Endothelial cell of umbilical vein (primary cell): ENCODE measurements around the gene NODAL. TPM values are rescaled to one million over a fixed set of nuclear protein-coding genes. Genes with fewer than 3 reads are reported as not detected.

Experiments used
- BruUV-seq: library from RNA; stranded (reverse); fragments of 400-500 nt; replicated peaks from 2 replicates; lab custom pipeline; 2021; lab: Mats Ljungman, UMichigan
- CTCF ChIA-PET: fragments of 300-600, 350-600 bp; sonication (Branson Sonifier 250); formaldehyde crosslinking; loops from one replicate; lab custom pipeline; 2021; ENCODE audit warnings: antibody characterized with exemption, inconsistent platforms; lab: Charles Lee
- POLR2A ChIA-PET: fragments of 300-600, 350-600 bp; sonication (Branson Sonifier 250); formaldehyde crosslinking; loops from one replicate; lab custom pipeline; 2021; ENCODE audit warnings: antibody characterized with exemption, inconsistent platforms; lab: Charles Lee
- DNase-seq: peaks from one replicate; pipeline ENCODE4 v3.0.0-alpha.2; 2011; ENCODE audit warnings: low read depth, low spot score
- FAIRE-seq: peaks from 2 replicates; lab custom pipeline; 2011; peaks lifted over from hg19 to GRCh38; lab: Jason Lieb, UNC
- H2AFZ ChIP-seq: 2 replicates; pipeline ENCODE4 v1.6.0; 2012; ENCODE audit warnings: low read depth, low read length, control low read depth, inconsistent platforms
- H3K27ac ChIP-seq: 2 replicates; pipeline ENCODE4 v1.5.1; 2011; ENCODE audit warnings: low read depth, mild to moderate bottlenecking, control low read depth, low read length, moderate library complexity; ENCODE audit not compliant: insufficient read depth
- H3K27me3 ChIP-seq, 2 experiments: 2 replicates each; pipeline versions ENCODE4 v1.6.0 to v1.6.1; 2011; ENCODE audit warnings: low read length in 2 of 2, mixed read lengths in 1 of 2; ENCODE audit not compliant: control insufficient read depth in 2 of 2, insufficient read depth in 2 of 2
- H3K36me3 ChIP-seq, 2 experiments: 2 replicates in 1 of 2; 3 replicates in 1 of 2; pipeline ENCODE4 v1.5.1; 2011; ENCODE audit warnings: low read length in 2 of 2, mild to moderate bottlenecking in 1 of 2, moderate library complexity in 1 of 2; ENCODE audit not compliant: control insufficient read depth in 2 of 2, insufficient read depth in 2 of 2; ENCODE audit errors: extremely low read depth in 1 of 2
- H3K4me1 ChIP-seq: 3 replicates; pipeline ENCODE4 v1.5.1; 2011; ENCODE audit warnings: mild to moderate bottlenecking, low read length; ENCODE audit not compliant: control insufficient read depth, insufficient read depth; ENCODE audit errors: extremely low read depth
- H3K4me2 ChIP-seq: 2 replicates; pipeline ENCODE4 v1.6.1; 2011; ENCODE audit warnings: low read length, control low read depth, mixed read lengths; ENCODE audit not compliant: insufficient read depth
- H3K4me3 ChIP-seq, 3 experiments: fragments of 200-600 bp in 1 of 3; sonication (generic), shearing (Covaris generic) in 1 of 3; replicated peaks in 1 of 3; 2 replicates each; pipeline ENCODE4 v1.5.1; 2011 to 2016; ENCODE audit warnings: control low read depth in 3 of 3, low read length in 3 of 3, mild to moderate bottlenecking in 2 of 3, inconsistent platforms in 1 of 3, low read depth in 1 of 3, moderate library complexity in 1 of 3; ENCODE audit not compliant: insufficient read depth in 1 of 3
- H3K79me2 ChIP-seq: 2 replicates; pipeline ENCODE4 v1.6.0; 2012; ENCODE audit warnings: low read length, inconsistent platforms; ENCODE audit not compliant: control insufficient read depth, insufficient read depth
- H3K9ac ChIP-seq: replicated peaks from 2 replicates; pipeline ENCODE3; 2011; ENCODE audit warnings: low read length, control low read depth; ENCODE audit not compliant: insufficient read depth; ENCODE audit errors: extremely low read depth
- H3K9me1 ChIP-seq: replicated peaks from 3 replicates; pipeline ENCODE4 v1.6.0; 2011; ENCODE audit warnings: mild to moderate bottlenecking, low read length; ENCODE audit not compliant: control insufficient read depth, insufficient read depth; ENCODE audit errors: extremely low read depth
- H3K9me3 ChIP-seq: replicated peaks from 2 replicates; pipeline ENCODE4 v1.5.1; 2012; ENCODE audit warnings: low read length, inconsistent platforms; ENCODE audit not compliant: control insufficient read depth, insufficient read depth
- H4K20me1 ChIP-seq: replicated peaks from 2 replicates; pipeline ENCODE3; 2011; ENCODE audit warnings: mild to moderate bottlenecking, low read length; ENCODE audit not compliant: control insufficient read depth, insufficient read depth; ENCODE audit errors: extremely low read depth
- EZH2 ChIP-seq: IDR thresholded peaks from 2 replicates; pipeline ENCODE4 v1.6.1; 2012; ENCODE audit warnings: borderline replicate concordance, low read depth, mild to moderate bottlenecking, moderate library complexity, low read length, inconsistent platforms; ENCODE audit not compliant: severe bottlenecking
- FOS ChIP-seq: IDR thresholded peaks from 2 replicates; pipeline ENCODE4 v1.6.1; 2011; ENCODE audit warnings: mild to moderate bottlenecking, low read length, moderate library complexity, borderline replicate concordance; ENCODE audit not compliant: insufficient read depth
- GATA2 ChIP-seq: IDR thresholded peaks from 2 replicates; pipeline ENCODE4 v1.7.0; 2011; ENCODE audit warnings: low read depth, mild to moderate bottlenecking, moderate library complexity, mixed read lengths, low read length; ENCODE audit not compliant: insufficient read length, insufficient read depth
- JUN ChIP-seq: IDR thresholded peaks from 2 replicates; pipeline ENCODE4 v1.6.1; 2011; ENCODE audit warnings: borderline replicate concordance, low read depth; ENCODE audit not compliant: insufficient read length, insufficient read depth
- MAX ChIP-seq: IDR thresholded peaks from 2 replicates; pipeline ENCODE4 v1.6.1; 2011; ENCODE audit not compliant: insufficient read depth, insufficient read length
- MYC ChIP-seq: IDR thresholded peaks from one replicate; pipeline ENCODE4 v1.6.1; 2011; ENCODE audit warnings: mild to moderate bottlenecking, low read depth, low read length
- POLR2A ChIP-seq: IDR thresholded peaks from 2 replicates; pipeline ENCODE4 v1.6.1; 2012; ENCODE audit warnings: low read depth, mild to moderate bottlenecking, control low read depth, low read length
- POLR2AphosphoS5 ChIP-seq: IDR thresholded peaks from 2 replicates; pipeline ENCODE4 v1.6.1; 2012; ENCODE audit warnings: low read depth, mild to moderate bottlenecking, control low read depth, low read length, moderate library complexity; ENCODE audit not compliant: insufficient read depth
- dilution Hi-C: fragments of 300-500 bp; cut with MboI; formaldehyde crosslinking; loops from one replicate; pipeline ENCODE4 v1.15.0; 2019; ENCODE audit warnings: low sequenced_read_pairs; ENCODE audit not compliant: extremely low pct_ligation_motif_present
- intact Hi-C: fragments of 100-400 bp; cut with micrococcal nuclease; formaldehyde crosslinking; loops from one replicate; pipeline ENCODE4 v1.10.0; 2022
- polyA plus RNA-seq, 4 experiments: library from polyadenylated mRNA; depleted of rRNA in 3 of 4; stranded (reverse) in 3 of 4; unstranded in 1 of 4; fragments of >200 nt; gene quantifications; 2 replicates each; pipeline versions ENCODE4 v1.2.1 to v1.2.3, GENCODE V29; 2011 to 2012; ENCODE audit warnings: missing spikeins in 1 of 4
- total RNA-seq: library from RNA; stranded (reverse); gene quantifications from 2 replicates; pipeline ENCODE4 v1.2.3, GENCODE V29; 2021
- TF ChIP-seq, protein P1 (sequence below), 2 donors: IDR thresholded peaks; 1 replicate in 1 of 2; 2 replicates in 1 of 2; pipeline ENCODE4 v1.5.1; 2011; ENCODE audit warnings: low read length in 2 of 2, mild to moderate bottlenecking in 2 of 2, moderate library complexity in 2 of 2, control low read depth in 1 of 2, inconsistent platforms in 1 of 2, low read depth in 1 of 2; ENCODE audit not compliant: insufficient read depth in 1 of 2; ENCODE audit errors: extremely low read depth in 1 of 2

NODAL gene
- total and polyA plus RNA-seq, 2 donors (not counting 3 experiments of a cell fraction or from before 2014, with no cell fraction given), result not detected

GRCh38 chr10:70444744-70445143 lies 3.3 kb upstream of the NODAL start:
- no peak overlapping the region for H2AFZ ChIP-seq
- dilution Hi-C loops, result no loop called here
- H3K27ac ChIP-seq, result no peak overlapping the region
- BruUV-seq, result no TSS peak
- DNase-seq, result no peak
- H3K79me2 ChIP-seq, result no peaks in the 10 kb centered on the region
- H3K4me3 ChIP-seq, result no peak overlapping the region
- TF ChIP-seq MAX, result no peak
- ChIA-PET CTCF (interaction anchor here (2.0 kb wide), 1 partner anchor 14 kb away, joined by 5 read pairs; no protein-coding TSS in a partner anchor), POLR2A (interaction anchor here (0.9 kb wide), 1 partner anchor 40 kb away, joined by 3 read pairs; no protein-coding TSS in a partner anchor)
- H3K36me3 ChIP-seq, result no peaks in the 10 kb centered on the region
- H4K20me1 ChIP-seq, result no peaks in the 10 kb centered on the region
- H3K9me1 ChIP-seq, result no peaks in the 10 kb centered on the region
- intact Hi-C loops, result no loop called here
- FAIRE-seq, result no peak
- H3K9ac ChIP-seq, result no peak overlapping the region
- H3K9me3 ChIP-seq, result no peaks in the 10 kb centered on the region
- H3K27me3 ChIP-seq, result peaks cover 31 to 32% of the 10 kb centered on the region in 2 experiments
- H3K4me2 ChIP-seq, result no peak overlapping the region
- no peaks in the 10 kb centered on the region for H3K4me1 ChIP-seq

GRCh38 chr10:70442332-70442988 lies 979 bp upstream of the NODAL start:
- FAIRE-seq, result no peak
- POLR2A ChIA-PET, result no interaction called here

More at GRCh38 chr10:70442332-70442988, 979 bp upstream of the NODAL start:
- H3K4me3 ChIP-seq, result no peak overlapping the region
- intact Hi-C loops, result no loop called here
- CTCF ChIA-PET, result interaction anchor here (2.2 kb wide), 1 partner anchor 221 kb away, joined by 12 read pairs; no protein-coding TSS in a partner anchor
- H3K9me3 ChIP-seq, result no peaks in the 10 kb centered on the region
- DNase-seq, result no peak
- TF ChIP-seq, protein P1, sequence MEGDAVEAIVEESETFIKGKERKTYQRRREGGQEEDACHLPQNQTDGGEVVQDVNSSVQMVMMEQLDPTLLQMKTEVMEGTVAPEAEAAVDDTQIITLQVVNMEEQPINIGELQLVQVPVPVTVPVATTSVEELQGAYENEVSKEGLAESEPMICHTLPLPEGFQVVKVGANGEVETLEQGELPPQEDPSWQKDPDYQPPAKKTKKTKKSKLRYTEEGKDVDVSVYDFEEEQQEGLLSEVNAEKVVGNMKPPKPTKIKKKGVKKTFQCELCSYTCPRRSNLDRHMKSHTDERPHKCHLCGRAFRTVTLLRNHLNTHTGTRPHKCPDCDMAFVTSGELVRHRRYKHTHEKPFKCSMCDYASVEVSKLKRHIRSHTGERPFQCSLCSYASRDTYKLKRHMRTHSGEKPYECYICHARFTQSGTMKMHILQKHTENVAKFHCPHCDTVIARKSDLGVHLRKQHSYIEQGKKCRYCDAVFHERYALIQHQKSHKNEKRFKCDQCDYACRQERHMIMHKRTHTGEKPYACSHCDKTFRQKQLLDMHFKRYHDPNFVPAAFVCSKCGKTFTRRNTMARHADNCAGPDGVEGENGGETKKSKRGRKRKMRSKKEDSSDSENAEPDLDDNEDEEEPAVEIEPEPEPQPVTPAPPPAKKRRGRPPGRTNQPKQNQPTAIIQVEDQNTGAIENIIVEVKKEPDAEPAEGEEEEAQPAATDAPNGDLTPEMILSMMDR (IDR thresholded peaks at IDR 0.05; ENCODE audit: extremely low read depth in 1 of 2, insufficient read depth in 1 of 2, low read depth in 1 of 2, low read length in 2 of 2), result no peak
- TF ChIP-seq MAX, result no peak
- TF ChIP-seq EZH2, result no peak
- no peak for TF ChIP-seq GATA2
- TF ChIP-seq POLR2AphosphoS5, result no peak
- TF ChIP-seq JUN, result no peak
- TF ChIP-seq POLR2A, result no peak
- no peak for TF ChIP-seq MYC
- no peak for TF ChIP-seq FOS
- H2AFZ ChIP-seq, result no peak overlapping the region
- H3K36me3 ChIP-seq, result no peaks in the 10 kb centered on the region
- no peaks in the 10 kb centered on the region for H4K20me1 ChIP-seq
- dilution Hi-C loops, result no loop called here
- H3K9ac ChIP-seq, result no peak overlapping the region
- no peak overlapping the region for H3K27ac ChIP-seq
- BruUV-seq, result no TSS peak
- H3K4me1 ChIP-seq, result no peaks in the 10 kb centered on the region
- no peaks in the 10 kb centered on the region for H3K9me1 ChIP-seq
- H3K79me2 ChIP-seq, result no peaks in the 10 kb centered on the region
- H3K4me2 ChIP-seq, result no peak overlapping the region
- H3K27me3 ChIP-seq, result peaks cover 40 to 48% of the 10 kb centered on the region in 2 experiments
